ENCODE measurements around the gene CADM1.

DNA sequence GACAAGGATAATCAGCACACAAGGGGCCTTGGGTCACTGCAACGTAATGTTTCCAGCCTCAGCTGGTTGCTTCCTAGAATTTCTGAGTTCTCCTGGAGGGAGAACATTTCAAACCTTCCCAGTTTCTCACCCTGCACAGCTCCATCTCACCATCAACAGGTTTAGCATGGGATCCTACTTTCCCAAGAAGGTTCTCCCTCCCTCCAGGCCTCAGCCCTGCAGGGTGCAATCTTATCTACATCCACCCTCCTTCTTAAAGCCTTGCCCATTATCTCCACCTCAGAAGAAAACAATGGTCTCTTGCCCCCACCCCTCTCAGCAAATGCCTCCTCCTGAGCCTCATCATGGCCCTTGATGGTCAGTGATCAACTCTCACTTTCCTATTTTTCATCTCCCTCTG lies 23.6 kb downstream of the CADM1 start:
- no peak for TF ChIP-seq SUZ12 (IDR thresholded peaks at IDR 0.05; ENCODE audit: extremely low read depth, insufficient read depth, insufficient read length)
- TF ChIP-seq YY1 (IDR thresholded peaks at IDR 0.05; ENCODE audit: insufficient read depth, insufficient read length) = no peak
- TF ChIP-seq ZNF274 (IDR thresholded peaks at IDR 0.05; ENCODE audit: low read depth, low read length) = no peak

Measured in NT2/D1 (cell line).